Measurements from ENCODE around the gene ZNF502. TPM values are rescaled to one million over a fixed set of nuclear protein-coding genes. Genes with fewer than 3 reads are reported as not detected.

ZNF502 gene
- total RNA-seq, 1 experiment from 2014 or later, result 1.6 TPM

GRCh38 chr3:44729384-44729910 is 17.0 kb downstream of the ZNF502 start, which contains the start of gene ZNF501:
ZNF501 (plus strand) TSS chr3:44729635; CDS start chr3:44734422, 4,787 bp downstream.
- POLR2A ChIA-PET (ENCODE audit: low non-redundant PET), result no interaction called here
- peak within 1 kb of the TSS; percentile 54 for H3K4me3 ChIP-seq (ENCODE audit: low read depth, low read length, poor library complexity, severe bottlenecking)
- peaks cover 36% of the 10 kb centered on the region for H3K9me3 ChIP-seq (ENCODE audit: low read depth, low read length, poor library complexity, severe bottlenecking)
- H3K27me3 ChIP-seq (replicated peaks; ENCODE audit: insufficient read depth, low read depth, low read length, poor library complexity), result no peaks in the 10 kb centered on the region
- H3K36me3 ChIP-seq (ENCODE audit: insufficient read depth, low read length, poor library complexity, severe bottlenecking), result no peaks in the 10 kb centered on the region
- H3K27ac ChIP-seq (ENCODE audit: low read depth, low read length, poor library complexity, severe bottlenecking), result peak within 1 kb of the TSS; percentile 51
- BruUV-seq (replicated peaks), result no TSS peak
- DNase-seq (ENCODE audit: low spot score), result peak; percentile 85
- no peak for TF ChIP-seq CTCF (conservative IDR thresholded peaks at IDR 0.05; ENCODE audit: low read depth, low read length)
- TF ChIP-seq EZH2 (IDR thresholded peaks at IDR 0.05; ENCODE audit: borderline replicate concordance, low read depth, low read length, poor library complexity, severe bottlenecking), result no peak
- no peaks in the 10 kb centered on the region for H3K4me1 ChIP-seq (ENCODE audit: insufficient read depth, low read length, poor library complexity, severe bottlenecking)
- CTCF ChIA-PET, result no interaction called here
- intact Hi-C loops (cut with micrococcal nuclease; ENCODE audit: unreplicated experiment), result loop anchor here (1.0 kb wide), 1 partner anchor 17 kb away; the partner anchor contains the start of gene ZNF502

- no peaks in the 10 kb centered on the region for H3K36me3 ChIP-seq (ENCODE audit: insufficient read depth, low read length, poor library complexity, severe bottlenecking)
- intact Hi-C loops (cut with micrococcal nuclease; ENCODE audit: unreplicated experiment), result no loop called here
- H3K27me3 ChIP-seq (replicated peaks; ENCODE audit: insufficient read depth, low read depth, low read length, poor library complexity), result no peaks in the 10 kb centered on the region
- POLR2A ChIA-PET (ENCODE audit: low non-redundant PET), result no interaction called here
- H3K9me3 ChIP-seq (ENCODE audit: low read depth, low read length, poor library complexity, severe bottlenecking), result peaks cover 53% of the 10 kb centered on the region
- no TSS peak for BruUV-seq (replicated peaks)
- CTCF ChIA-PET, result no interaction called here
- no peak overlapping the region for H3K4me3 ChIP-seq (ENCODE audit: low read depth, low read length, poor library complexity, severe bottlenecking)
- no peaks in the 10 kb centered on the region for H3K4me1 ChIP-seq (ENCODE audit: insufficient read depth, low read length, poor library complexity, severe bottlenecking)
- no peak for DNase-seq (ENCODE audit: low spot score)
- TF ChIP-seq EZH2 (IDR thresholded peaks at IDR 0.05; ENCODE audit: borderline replicate concordance, low read depth, low read length, poor library complexity, severe bottlenecking) (no peak), CTCF (conservative IDR thresholded peaks at IDR 0.05; ENCODE audit: low read depth, low read length) (no peak)
- no peak overlapping the region for H3K27ac ChIP-seq (ENCODE audit: low read depth, low read length, poor library complexity, severe bottlenecking)
Measured at GRCh38 chr3:44734646-44735168, 22.2 kb downstream of the ZNF502 start.

- DNase-seq (ENCODE audit: low spot score), result no peak
- BruUV-seq (replicated peaks), result no TSS peak
- Histone ChIP-seq H3K9me3 (ENCODE audit: low read depth, low read length, poor library complexity, severe bottlenecking) (peaks cover 7% of the 10 kb centered on the region), H3K4me3 (ENCODE audit: low read depth, low read length, poor library complexity, severe bottlenecking) (peak overlapping the region; percentile 67), H3K27ac (ENCODE audit: low read depth, low read length, poor library complexity, severe bottlenecking) (peak overlapping the region; percentile 83), H3K36me3 (ENCODE audit: insufficient read depth, low read length, poor library complexity, severe bottlenecking) (peaks cover 5% of the 10 kb centered on the region), H3K27me3 (replicated peaks; ENCODE audit: insufficient read depth, low read depth, low read length, poor library complexity) (no peaks in the 10 kb centered on the region), H3K4me1 (ENCODE audit: insufficient read depth, low read length, poor library complexity, severe bottlenecking) (no peaks in the 10 kb centered on the region)
- POLR2A ChIA-PET (ENCODE audit: low non-redundant PET), result no interaction called here
- CTCF ChIA-PET, result interaction anchor here (0.6 kb wide), 1 partner anchor 19 kb away, joined by 3 read pairs; no protein-coding TSS in a partner anchor
- intact Hi-C loops (cut with micrococcal nuclease; ENCODE audit: unreplicated experiment), result no loop called here
- no peak for TF ChIP-seq EZH2 (IDR thresholded peaks at IDR 0.05; ENCODE audit: borderline replicate concordance, low read depth, low read length, poor library complexity, severe bottlenecking)
- no peak for TF ChIP-seq CTCF (conservative IDR thresholded peaks at IDR 0.05; ENCODE audit: low read depth, low read length)
Measured at GRCh38 chr3:44761101-44761423, 48.6 kb downstream of the ZNF502 start.
